ENCODE results near the gene INPP5D. TPM values are rescaled to one million over a fixed set of nuclear protein-coding genes. Genes with fewer than 3 reads are reported as not detected.
"Not testable (repeated sequence)": the region's sequence is repeated elsewhere in the genome, so short reads cannot be mapped to it uniquely, and the experiment has no call there.

The INPP5D gene
- total and polyA plus RNA-seq, 7 donors = 1.2 to 4.2 (median 2.8) TPM

DNA sequence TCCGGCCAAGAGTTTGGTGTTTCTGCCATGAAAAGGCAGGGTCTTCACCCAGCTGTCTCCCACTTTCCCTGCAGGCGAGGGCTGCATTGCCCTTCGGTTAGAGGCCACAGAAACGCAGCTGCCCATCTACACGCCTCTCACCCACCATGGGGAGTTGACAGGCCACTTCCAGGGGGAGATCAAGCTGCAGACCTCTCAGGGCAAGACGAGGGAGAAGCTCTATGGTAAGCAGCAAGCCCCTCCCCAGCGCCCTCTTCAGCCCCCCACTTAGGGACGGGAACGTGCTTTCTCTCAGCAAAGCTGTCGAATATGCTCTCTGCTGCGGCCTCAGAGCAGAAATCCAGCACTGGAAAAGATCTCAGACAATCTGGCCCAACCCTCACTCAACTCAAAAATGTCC lies 133.6 kb downstream of the INPP5D start:
- H3K4me3 ChIP-seq = no peak overlapping the region
- TF ChIP-seq, protein P1, sequence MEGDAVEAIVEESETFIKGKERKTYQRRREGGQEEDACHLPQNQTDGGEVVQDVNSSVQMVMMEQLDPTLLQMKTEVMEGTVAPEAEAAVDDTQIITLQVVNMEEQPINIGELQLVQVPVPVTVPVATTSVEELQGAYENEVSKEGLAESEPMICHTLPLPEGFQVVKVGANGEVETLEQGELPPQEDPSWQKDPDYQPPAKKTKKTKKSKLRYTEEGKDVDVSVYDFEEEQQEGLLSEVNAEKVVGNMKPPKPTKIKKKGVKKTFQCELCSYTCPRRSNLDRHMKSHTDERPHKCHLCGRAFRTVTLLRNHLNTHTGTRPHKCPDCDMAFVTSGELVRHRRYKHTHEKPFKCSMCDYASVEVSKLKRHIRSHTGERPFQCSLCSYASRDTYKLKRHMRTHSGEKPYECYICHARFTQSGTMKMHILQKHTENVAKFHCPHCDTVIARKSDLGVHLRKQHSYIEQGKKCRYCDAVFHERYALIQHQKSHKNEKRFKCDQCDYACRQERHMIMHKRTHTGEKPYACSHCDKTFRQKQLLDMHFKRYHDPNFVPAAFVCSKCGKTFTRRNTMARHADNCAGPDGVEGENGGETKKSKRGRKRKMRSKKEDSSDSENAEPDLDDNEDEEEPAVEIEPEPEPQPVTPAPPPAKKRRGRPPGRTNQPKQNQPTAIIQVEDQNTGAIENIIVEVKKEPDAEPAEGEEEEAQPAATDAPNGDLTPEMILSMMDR (IDR thresholded peaks at IDR 0.05) = no peak
- intact Hi-C loops (cut with DNase I) = no loop called here
- H3K36me3 ChIP-seq (ENCODE audit: insufficient read depth in 1 of 2, low read depth in 1 of 2) = peaks cover 0 to 5% of the 10 kb centered on the region in 2 donors
- no peak overlapping the region for H3K27ac ChIP-seq
- no peaks in the 10 kb centered on the region for H3K9me3 ChIP-seq
- ATAC-seq (no peak), DNase-seq (no peak)
- no peaks in the 10 kb centered on the region for H3K4me1 ChIP-seq
- no peaks in the 10 kb centered on the region for H3K27me3 ChIP-seq (ENCODE audit: insufficient read depth in 3 of 3, low read length in 2 of 3)
- WGBS, 3 donors = 71 to 80% (median 73%) methylated on average over 11 of the region's 11 CpGs

DNA sequence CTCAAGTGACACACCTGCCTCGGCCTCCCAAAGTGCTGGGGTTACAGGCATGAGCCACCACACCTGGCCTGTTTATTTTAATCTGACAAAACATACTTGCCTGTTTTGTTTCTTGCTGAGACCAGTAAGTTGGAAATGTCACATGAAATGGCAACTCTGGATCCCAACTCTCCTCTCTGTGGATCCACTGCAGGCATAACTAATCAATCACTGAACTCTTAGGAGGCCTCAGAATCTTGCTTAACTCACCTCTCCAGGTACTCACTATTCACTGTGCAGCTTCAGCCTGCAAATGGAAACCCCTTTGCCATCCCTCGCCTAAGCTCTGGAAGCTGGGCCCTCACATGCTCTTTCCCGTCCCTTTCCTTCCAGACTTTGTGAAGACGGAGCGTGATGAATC lies 134.9 kb downstream of the INPP5D start:
- no peak overlapping the region for H3K4me3 ChIP-seq
- H3K4me1 ChIP-seq = no peaks in the 10 kb centered on the region
- 96 to 98% (median 97%) methylated on average over 5 of the region's 5 CpGs for WGBS, 3 donors
- no peak for ATAC-seq
- H3K27ac ChIP-seq = no peak overlapping the region
- no peaks in the 10 kb centered on the region for H3K27me3 ChIP-seq (ENCODE audit: insufficient read depth in 3 of 3, low read length in 2 of 3)
- DNase-seq = no peak
- no peaks in the 10 kb centered on the region for H3K9me3 ChIP-seq
- TF ChIP-seq, protein P1 (IDR thresholded peaks at IDR 0.05) = no peak
- peaks cover 0 to 5% of the 10 kb centered on the region in 2 donors for H3K36me3 ChIP-seq (ENCODE audit: insufficient read depth in 1 of 2, low read depth in 1 of 2)
- intact Hi-C loops (cut with DNase I) = no loop called here

DNA sequence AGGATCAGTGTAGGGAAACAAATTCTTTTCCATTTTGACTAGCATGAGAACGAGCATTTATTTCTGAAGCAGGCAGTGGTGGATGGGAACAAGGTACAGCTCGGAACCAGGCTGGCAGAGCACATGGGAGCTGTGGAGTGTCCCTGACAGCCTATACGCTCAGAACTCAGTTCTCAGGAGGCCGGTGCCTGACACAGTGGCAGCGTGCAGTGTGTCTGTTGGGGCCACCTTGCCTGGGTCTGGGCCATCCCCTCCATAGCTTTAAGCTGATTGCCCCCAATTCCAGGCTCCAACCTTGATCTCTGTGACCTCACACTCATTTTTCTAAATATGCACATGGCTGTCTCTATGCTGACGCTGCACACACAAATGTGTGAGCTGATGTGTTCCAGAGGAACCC lies 136.9 kb downstream of the INPP5D start:
- ATAC-seq = no peak
- no peaks in the 10 kb centered on the region for H3K4me1 ChIP-seq

DNA sequence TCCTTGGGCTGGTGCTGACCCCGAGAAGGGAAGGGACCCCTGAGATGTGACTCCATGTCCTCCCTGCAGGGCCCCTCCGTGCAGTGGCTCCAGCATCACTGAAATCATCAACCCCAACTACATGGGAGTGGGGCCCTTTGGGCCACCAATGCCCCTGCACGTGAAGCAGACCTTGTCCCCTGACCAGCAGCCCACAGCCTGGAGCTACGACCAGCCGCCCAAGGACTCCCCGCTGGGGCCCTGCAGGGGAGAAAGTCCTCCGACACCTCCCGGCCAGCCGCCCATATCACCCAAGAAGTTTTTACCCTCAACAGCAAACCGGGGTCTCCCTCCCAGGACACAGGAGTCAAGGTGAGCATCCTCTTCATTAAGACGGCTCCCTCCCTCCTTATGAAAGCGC lies 137.9 kb downstream of the INPP5D start:
- no peak overlapping the region for H3K4me3 ChIP-seq
- intact Hi-C loops (cut with DNase I) = no loop called here
- TF ChIP-seq, protein P1 (IDR thresholded peaks at IDR 0.05) = no peak
- DNase-seq = no peak
- H3K27me3 ChIP-seq (ENCODE audit: insufficient read depth in 3 of 3, low read length in 2 of 3) = peaks cover 0 to 2% (median 0%) of the 10 kb centered on the region in 3 donors
- H3K4me1 ChIP-seq = no peaks in the 10 kb centered on the region
- peaks cover 0 to 5% of the 10 kb centered on the region in 2 donors for H3K36me3 ChIP-seq (ENCODE audit: insufficient read depth in 1 of 2, low read depth in 1 of 2)
- 82 to 87% (median 85%) methylated on average over 12 of the region's 12 CpGs for WGBS, 3 donors
- ATAC-seq = no peak
- no peak overlapping the region for H3K27ac ChIP-seq
- no peaks in the 10 kb centered on the region for H3K9me3 ChIP-seq

More for the DNA sequence above, 136.9 kb downstream of the INPP5D start:
- Histone ChIP-seq H3K36me3 (ENCODE audit: insufficient read depth in 1 of 2, low read depth in 1 of 2) (peaks cover 0 to 5% of the 10 kb centered on the region in 2 donors), H3K9me3 (no peaks in the 10 kb centered on the region), H3K4me3 (no peak overlapping the region), H3K27ac (no peak overlapping the region), H3K27me3 (ENCODE audit: insufficient read depth in 3 of 3, low read length in 2 of 3) (peaks cover 0 to 2% (median 0%) of the 10 kb centered on the region in 3 donors)
- WGBS, 3 donors = 69 to 80% (median 78%) methylated on average over 6 of the region's 6 CpGs
- TF ChIP-seq, protein P1 (IDR thresholded peaks at IDR 0.05) = no peak
- intact Hi-C loops (cut with DNase I) = no loop called here
- DNase-seq = no peak

DNA sequence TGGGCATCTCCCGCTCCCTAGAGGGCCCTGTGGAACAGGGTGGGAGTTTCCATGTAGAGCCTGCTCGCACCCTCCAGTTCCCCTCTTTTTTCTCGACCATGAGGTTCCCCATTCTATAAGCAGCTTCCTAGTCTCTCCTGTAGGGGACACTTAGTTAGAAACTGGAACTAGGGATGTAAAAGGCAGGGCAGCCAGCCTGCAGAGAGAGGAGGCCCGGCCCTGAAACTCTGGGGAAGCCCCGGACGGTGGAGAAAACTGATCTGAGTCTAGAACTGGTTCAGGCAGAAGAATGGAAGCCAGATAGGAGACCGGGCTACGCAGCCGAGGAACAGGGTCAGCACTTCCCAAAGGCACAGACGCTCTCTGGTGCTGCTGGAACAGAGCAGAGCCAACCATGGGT lies 139.7 kb downstream of the INPP5D start:
- ATAC-seq = no peak
- WGBS, 3 donors = 82 to 87% (median 85%) methylated on average over 10 of the region's 10 CpGs
- no peaks in the 10 kb centered on the region for H3K4me1 ChIP-seq
- peaks cover 0 to 5% of the 10 kb centered on the region in 2 donors for H3K36me3 ChIP-seq (ENCODE audit: insufficient read depth in 1 of 2, low read depth in 1 of 2)
- TF ChIP-seq, protein P1 (IDR thresholded peaks at IDR 0.05) = no peak
- intact Hi-C loops (cut with DNase I) = no loop called here
- no peak for DNase-seq
- no peak overlapping the region for H3K4me3 ChIP-seq
- peaks cover 0 to 2% (median 0%) of the 10 kb centered on the region in 3 donors for H3K27me3 ChIP-seq (ENCODE audit: insufficient read depth in 3 of 3, low read length in 2 of 3)
- H3K9me3 ChIP-seq = no peaks in the 10 kb centered on the region
- H3K27ac ChIP-seq = no peak overlapping the region

DNA sequence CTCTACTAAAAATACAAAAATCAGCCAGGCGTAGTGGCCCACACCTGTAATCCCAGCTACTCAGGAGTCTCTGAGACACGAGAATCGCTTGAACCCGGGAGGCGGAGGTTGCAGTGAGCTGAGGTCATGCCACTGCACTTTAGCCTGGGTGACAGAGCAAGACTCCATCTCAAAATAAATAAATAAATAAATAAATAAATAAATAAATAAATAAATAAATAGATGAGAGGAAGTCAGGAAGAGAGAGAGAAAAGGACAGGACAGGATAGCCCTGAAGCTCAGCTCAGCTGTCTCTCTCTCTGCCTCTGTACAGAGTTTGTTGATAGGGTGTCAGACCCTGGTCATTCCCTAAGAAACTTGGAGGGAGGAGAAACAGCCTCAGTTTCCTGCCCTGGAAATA lies 140.6 kb downstream of the INPP5D start:
- 90 to 96% (median 94%) methylated on average over 5 of the region's 5 CpGs for WGBS, 3 donors
- H3K36me3 ChIP-seq (ENCODE audit: insufficient read depth in 1 of 2, low read depth in 1 of 2); ATAC-seq; H3K9me3 ChIP-seq; H3K4me3 ChIP-seq; H3K27ac ChIP-seq; H3K27me3 ChIP-seq (ENCODE audit: insufficient read depth in 3 of 3, low read length in 2 of 3); H3K4me1 ChIP-seq; DNase-seq; intact Hi-C loops (cut with DNase I): not testable (repeated sequence)
